ENCODE results near the gene CDC16.

Gene CDC16

DNA sequence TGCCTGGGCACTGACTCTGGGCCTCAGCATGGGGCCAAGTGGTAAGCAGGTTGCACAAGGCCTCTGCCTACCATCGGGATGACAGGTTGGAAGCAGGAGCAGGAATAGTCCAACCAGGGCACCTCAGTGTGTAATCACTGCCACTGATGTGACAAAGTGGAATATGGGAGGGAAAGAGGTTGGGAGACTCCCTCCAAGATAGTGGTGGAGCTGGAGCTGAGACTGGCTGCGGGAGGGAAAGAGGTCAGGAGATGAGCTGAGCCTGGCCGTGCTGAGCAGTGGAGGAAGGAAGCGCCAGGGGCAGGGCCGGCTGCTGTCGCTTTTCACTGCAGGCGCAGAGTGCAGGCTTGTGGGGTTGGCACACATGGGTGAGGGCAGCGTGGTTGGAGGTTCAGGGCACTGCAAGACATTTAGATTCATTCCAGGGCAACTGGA is 53.5 kb downstream of the CDC16 start:
- H3K4me1 Mint-ChIP-seq = peaks cover 23% of the 10 kb centered on the region
- no peak overlapping the region for H3K4me3 Mint-ChIP-seq
- peak overlapping the region; percentile 13 to 21 for H3K27ac Mint-ChIP-seq
- ATAC-seq = no peak
- DNase-seq = no peak
- no peaks in the 10 kb centered on the region for H3K9me3 Mint-ChIP-seq
- no peaks in the 10 kb centered on the region for H3K27me3 Mint-ChIP-seq

DNA sequence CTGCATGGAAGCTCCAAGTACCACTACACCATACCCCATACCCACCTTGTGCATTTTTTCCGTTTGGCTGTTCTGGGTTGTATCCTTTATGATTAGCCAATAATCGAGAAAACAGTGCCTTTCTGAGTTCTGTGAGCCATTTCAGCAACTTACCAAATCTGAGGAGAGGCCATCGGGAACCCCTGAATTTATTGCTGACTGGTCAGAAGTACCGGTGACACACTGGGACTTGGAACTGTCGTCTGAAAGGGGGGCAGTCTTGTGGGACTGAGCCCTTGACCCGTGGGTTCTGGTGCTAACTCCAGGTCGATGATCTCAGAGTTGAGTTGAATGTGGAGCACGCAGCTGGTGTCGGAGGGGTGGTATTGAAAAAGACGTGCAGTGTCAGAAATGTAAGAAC is 61.8 kb downstream of the CDC16 start:
- peaks cover 7% of the 10 kb centered on the region for H3K4me1 Mint-ChIP-seq
- no peak overlapping the region for H3K27ac Mint-ChIP-seq
- no peak for DNase-seq
- no peaks in the 10 kb centered on the region for H3K9me3 Mint-ChIP-seq
- no peaks in the 10 kb centered on the region for H3K27me3 Mint-ChIP-seq
- ATAC-seq = no peak
- no peak overlapping the region for H3K4me3 Mint-ChIP-seq

DNA sequence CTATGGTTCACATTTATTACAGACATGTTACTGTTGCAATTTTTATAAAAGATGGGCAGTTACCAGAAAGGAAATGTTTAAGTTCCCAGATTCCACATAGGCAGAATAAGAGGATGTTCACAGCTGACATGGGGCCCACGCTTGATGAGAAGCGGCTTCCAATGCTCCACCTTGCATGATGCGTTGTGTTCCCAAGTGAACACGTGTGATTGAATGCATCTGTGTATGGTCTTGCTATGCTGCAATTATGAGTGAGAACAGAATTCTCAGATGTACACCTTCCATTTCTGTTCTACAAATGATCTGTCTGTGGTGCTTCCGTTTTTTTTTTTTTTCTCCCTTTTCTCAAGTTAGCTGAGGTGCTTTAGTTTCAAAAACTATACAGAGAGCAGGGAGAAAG is 62.2 kb downstream of the CDC16 start:
- Mint-ChIP-seq H3K4me1 (peaks cover 7% of the 10 kb centered on the region), H3K9me3 (no peaks in the 10 kb centered on the region), H3K27ac (no peak overlapping the region), H3K27me3 (no peaks in the 10 kb centered on the region), H3K4me3 (no peak overlapping the region)
- ATAC-seq (no peak), DNase-seq (no peak)

DNA sequence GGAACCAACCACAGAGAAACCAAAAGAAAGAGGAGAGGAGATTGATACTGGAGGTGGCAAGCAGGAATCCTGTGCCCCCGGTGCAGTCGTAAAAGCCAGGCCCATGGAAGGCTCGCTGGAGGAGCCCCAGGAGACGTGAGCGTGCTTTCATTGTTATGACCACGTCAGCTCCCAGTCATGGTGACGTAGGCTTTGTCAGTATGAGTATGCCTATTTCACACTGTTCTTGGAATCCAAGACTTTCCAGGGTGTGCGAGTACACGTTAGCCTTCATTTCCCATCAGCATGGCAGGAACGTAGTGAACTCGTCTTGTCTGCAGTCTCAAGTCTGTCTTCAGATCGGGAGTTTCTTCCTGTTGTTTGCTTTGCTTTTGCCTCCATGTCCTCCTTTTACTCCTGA is 64.2 kb downstream of the CDC16 start:
- DNase-seq (no peak), ATAC-seq (no peak)
- Mint-ChIP-seq H3K4me1 (peaks cover 7% of the 10 kb centered on the region), H3K4me3 (no peak overlapping the region), H3K27me3 (no peaks in the 10 kb centered on the region), H3K27ac (no peak overlapping the region), H3K9me3 (no peaks in the 10 kb centered on the region)

DNA sequence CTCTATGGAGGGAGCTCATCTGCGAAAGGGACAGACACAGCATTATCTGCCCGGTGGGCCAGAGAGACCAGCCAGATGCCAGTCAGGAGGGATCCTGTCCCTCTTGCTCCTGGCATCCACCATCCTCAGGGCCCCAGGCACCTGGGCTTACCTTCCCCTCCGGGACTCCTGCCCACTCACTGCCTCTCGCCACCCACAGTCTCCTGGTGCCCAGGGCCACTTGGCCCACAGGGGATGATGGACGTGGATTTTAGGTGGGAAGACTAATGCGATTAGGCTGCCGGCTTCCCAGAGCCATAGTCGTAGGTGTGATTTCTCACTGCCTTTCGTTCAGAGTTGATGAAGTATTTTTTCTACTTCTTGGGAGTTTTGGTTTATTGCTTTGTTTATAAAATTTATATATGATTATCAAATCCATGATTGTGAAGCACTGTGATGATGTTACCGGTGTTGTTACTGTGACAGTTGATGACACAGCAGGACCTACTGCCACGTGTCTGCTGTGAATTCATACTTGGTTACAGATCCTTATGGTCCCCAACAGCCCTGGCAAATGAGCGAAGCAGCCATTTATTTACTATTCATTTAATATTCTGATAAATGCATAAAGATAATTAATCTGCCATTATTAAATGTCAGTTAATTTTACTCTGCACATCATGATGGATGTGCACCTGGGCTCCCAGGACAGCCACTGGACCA is 65.1 kb downstream of the CDC16 start:
- H3K27me3 Mint-ChIP-seq = no peaks in the 10 kb centered on the region
- DNase-seq = no peak
- no peak for ATAC-seq
- no peak overlapping the region for H3K27ac Mint-ChIP-seq
- H3K9me3 Mint-ChIP-seq = no peaks in the 10 kb centered on the region
- H3K4me3 Mint-ChIP-seq = no peak overlapping the region
- peaks cover 7% of the 10 kb centered on the region for H3K4me1 Mint-ChIP-seq

DNA sequence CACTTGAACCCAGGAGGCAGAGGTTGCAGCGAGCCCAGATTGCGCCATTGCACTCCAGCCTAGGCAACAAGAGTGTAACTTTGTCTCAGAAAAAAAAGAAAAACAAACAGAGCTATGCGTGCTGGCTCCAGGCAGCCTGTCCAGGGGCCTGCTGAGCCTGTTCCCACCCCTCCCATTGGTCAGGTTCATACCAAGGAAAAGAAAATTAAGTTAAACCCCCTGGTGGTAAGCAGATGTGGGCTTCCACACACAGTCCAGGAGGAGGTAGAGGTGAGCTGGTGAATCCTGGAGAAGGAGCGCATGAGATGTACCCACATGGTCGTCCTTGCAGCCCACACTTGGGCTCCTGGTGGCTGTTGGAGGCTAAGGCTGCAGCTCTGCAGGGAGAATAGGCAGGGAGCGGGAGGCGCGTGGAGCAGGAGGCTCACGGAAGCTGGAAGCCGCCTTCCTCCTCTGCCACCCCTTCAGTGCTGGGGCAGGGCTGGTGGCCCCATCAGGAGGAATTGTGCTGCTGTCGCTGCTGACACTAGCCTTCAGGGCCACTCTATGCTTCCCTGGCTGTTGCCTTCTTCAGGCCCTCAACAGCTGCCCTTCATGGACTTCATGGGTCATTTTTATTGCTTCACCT is 69.1 kb downstream of the CDC16 start:
- peak overlapping the region; percentile 42 to 74 for H3K27ac Mint-ChIP-seq

DNA sequence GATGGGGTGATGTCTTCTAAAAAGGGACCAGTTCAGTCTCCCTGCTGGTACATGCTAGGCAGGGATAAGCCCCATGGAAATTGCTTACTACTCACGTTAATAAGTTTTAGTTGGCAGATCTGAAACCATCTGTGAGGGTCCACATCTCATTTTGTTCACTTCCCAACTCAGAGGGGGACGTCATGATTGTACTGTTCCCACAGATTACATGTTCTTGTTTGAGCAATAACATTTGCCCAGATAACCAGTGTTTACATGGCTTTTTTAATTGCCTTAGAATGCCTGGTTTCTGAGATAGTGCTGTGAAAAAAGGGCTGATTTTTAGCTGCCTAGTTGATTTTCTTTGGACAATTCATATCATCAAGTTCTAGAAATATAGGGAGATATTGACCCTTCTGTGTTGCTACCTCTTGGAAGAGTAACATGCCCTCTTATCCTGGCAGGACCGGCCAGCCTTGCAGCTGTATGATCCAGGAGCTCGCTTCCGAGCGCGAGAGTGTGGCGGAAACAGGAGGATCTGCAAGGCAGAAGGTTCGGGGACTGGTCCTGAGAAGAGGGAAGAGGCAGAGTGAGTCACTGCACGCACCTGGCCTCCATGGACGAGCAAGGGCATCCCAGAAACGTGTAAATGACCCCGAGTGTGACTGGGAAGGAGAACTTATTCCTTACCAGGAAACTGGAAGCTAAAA is 69.8 kb downstream of the CDC16 start:
- no peak overlapping the region for H3K4me3 Mint-ChIP-seq
- H3K27ac Mint-ChIP-seq = no peak overlapping the region
- no peak for ATAC-seq

More for the DNA sequence above, 69.1 kb downstream of the CDC16 start:
- H3K4me1 Mint-ChIP-seq = no peaks in the 10 kb centered on the region
- no peaks in the 10 kb centered on the region for H3K9me3 Mint-ChIP-seq
- DNase-seq = no peak
- no peak overlapping the region for H3K4me3 Mint-ChIP-seq
- ATAC-seq = no peak
- H3K27me3 Mint-ChIP-seq = no peaks in the 10 kb centered on the region

DNA sequence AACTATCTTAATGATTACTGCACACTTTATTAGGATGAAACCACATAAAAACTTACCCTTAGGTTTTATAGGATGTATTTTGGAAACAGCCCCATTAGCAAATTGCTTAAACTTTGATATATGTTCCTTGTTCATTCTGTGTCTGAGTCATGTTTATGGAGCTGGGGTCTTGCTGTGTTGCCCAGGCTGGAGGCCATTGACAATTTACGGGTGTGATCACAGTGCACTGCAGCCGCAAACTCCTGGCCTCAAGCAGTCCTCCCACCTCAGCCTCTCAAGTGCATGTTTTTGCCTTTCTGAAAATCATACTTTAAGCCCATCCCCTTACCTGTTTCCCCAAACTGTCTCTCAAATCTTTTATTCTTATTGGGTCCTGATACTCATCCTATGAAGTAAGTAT is 74.4 kb downstream of the CDC16 start:
- Mint-ChIP-seq H3K9me3 (peaks cover 0 to 4% of the 10 kb centered on the region in 2 donors), H3K27ac (peak overlapping the region in 1 of 2 donors; percentile 20), H3K27me3 (no peaks in the 10 kb centered on the region), H3K4me1 (peaks cover 13% of the 10 kb centered on the region), H3K4me3 (no peak overlapping the region)
- ATAC-seq = no peak
- no peak for DNase-seq

More for the DNA sequence above, 69.8 kb downstream of the CDC16 start:
- no peaks in the 10 kb centered on the region for H3K27me3 Mint-ChIP-seq
- no peaks in the 10 kb centered on the region for H3K4me1 Mint-ChIP-seq
- no peaks in the 10 kb centered on the region for H3K9me3 Mint-ChIP-seq
- DNase-seq = no peak

DNA sequence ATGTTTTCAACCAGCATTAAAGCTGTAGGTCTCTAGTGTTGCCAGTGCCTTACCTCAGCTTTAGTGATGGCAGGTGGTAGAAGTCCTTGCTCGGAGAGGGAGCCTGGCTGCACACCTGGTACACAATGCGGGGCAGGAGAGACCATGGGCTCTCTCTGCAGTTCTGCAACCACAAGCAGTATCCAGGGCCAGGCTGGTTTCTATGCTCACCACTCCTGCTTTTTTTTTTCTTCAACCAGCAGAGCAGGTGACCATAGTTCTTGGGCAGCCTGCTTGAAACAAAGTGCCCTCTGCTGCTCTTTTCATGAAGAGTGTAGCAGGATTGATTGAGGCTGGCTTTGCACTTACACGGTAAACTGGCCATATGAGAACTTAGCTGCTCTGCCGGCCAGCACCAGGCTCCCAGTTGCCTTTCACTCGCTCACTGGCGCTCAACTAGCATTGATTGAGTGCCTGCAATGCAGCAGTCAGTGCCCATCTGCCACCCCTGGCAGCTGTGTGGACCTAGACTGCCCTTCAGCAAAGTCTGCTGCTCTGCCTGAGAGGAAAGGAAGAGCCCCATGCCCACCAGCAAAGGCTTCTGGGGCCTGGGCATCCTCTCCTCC is 75.2 kb downstream of the CDC16 start:
- no peaks in the 10 kb centered on the region for H3K27me3 Mint-ChIP-seq
- peaks cover 0 to 4% of the 10 kb centered on the region in 2 donors for H3K9me3 Mint-ChIP-seq
- ATAC-seq (no peak), DNase-seq (no peak)
- H3K4me1 Mint-ChIP-seq = peaks cover 15% of the 10 kb centered on the region
- no peak overlapping the region for H3K4me3 Mint-ChIP-seq
- no peak overlapping the region for H3K27ac Mint-ChIP-seq

DNA sequence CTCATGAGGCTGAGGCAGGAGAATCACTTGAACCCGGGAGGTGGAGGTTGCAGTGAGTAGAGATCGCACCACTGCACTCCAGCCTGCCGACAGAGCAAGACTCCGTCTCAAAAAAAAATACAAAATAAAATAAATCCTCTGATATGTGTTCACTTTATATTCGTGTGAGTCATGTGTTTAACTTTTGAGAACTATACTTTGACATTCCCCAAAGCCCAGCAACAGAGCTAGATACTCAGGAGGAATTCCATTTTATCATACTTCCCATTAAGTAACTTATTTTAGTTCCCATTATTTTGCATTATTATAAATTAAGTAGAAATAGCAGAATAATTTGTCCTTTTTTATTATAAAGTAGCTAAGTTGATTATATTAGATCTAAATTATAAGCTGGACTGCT is 76.3 kb downstream of the CDC16 start:
- peaks cover 0 to 4% of the 10 kb centered on the region in 2 donors for H3K9me3 Mint-ChIP-seq
- ATAC-seq (no peak), DNase-seq (no peak)
- H3K27me3 Mint-ChIP-seq = no peaks in the 10 kb centered on the region
- H3K27ac Mint-ChIP-seq = no peak overlapping the region
- H3K4me3 Mint-ChIP-seq = no peak overlapping the region
- H3K4me1 Mint-ChIP-seq = peaks cover 23% of the 10 kb centered on the region

DNA sequence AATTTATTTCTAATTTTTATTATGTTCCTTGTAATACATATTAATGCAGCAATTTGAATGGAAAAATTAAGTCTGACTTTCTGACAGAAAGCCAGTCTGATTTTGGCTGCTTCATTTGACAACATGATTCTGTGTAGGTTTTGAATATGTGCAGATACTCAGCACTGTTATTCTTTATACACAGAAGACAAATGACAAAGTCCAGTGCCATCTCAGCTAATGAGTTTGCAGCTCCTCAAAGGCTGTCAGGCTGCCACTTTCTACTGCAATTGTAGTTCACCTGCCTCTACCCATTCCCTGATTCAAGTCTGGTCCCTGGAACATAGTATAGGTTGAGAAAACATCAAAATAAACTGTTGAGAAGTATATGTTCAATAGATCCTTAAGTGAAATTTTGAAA is 76.7 kb downstream of the CDC16 start:
- Mint-ChIP-seq H3K27me3 (no peaks in the 10 kb centered on the region), H3K4me3 (no peak overlapping the region)

DNA sequence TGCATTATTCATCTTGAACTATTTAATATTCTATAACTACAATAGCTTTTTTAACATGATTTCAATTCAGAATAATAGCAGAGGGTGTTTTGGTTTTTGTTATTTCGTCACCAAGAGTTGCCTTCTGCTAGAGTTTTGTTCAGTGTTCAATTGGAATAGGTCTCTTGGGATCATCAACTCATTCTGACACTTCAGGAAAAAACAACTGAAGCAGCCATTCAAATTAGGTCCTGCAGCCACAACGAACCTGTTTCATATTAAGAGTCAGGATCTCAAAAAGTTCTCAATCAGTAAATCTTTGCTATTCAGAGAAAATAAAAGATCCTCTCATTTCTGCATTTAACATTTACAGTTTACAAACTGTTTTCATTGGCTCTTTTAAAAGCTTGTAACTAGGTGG is 77.2 kb downstream of the CDC16 start:
- H3K4me1 Mint-ChIP-seq = peaks cover 28% of the 10 kb centered on the region
- H3K4me3 Mint-ChIP-seq = no peak overlapping the region
- H3K27me3 Mint-ChIP-seq = no peaks in the 10 kb centered on the region
- DNase-seq = no peak
- no peak overlapping the region for H3K27ac Mint-ChIP-seq
- no peak for ATAC-seq
- H3K9me3 Mint-ChIP-seq = peaks cover 0 to 4% of the 10 kb centered on the region in 2 donors

More for the DNA sequence above, 76.7 kb downstream of the CDC16 start:
- ATAC-seq (no peak), DNase-seq (no peak)
- Mint-ChIP-seq H3K4me1 (peaks cover 23% of the 10 kb centered on the region), H3K27ac (no peak overlapping the region), H3K9me3 (peaks cover 0 to 4% of the 10 kb centered on the region in 2 donors)

DNA sequence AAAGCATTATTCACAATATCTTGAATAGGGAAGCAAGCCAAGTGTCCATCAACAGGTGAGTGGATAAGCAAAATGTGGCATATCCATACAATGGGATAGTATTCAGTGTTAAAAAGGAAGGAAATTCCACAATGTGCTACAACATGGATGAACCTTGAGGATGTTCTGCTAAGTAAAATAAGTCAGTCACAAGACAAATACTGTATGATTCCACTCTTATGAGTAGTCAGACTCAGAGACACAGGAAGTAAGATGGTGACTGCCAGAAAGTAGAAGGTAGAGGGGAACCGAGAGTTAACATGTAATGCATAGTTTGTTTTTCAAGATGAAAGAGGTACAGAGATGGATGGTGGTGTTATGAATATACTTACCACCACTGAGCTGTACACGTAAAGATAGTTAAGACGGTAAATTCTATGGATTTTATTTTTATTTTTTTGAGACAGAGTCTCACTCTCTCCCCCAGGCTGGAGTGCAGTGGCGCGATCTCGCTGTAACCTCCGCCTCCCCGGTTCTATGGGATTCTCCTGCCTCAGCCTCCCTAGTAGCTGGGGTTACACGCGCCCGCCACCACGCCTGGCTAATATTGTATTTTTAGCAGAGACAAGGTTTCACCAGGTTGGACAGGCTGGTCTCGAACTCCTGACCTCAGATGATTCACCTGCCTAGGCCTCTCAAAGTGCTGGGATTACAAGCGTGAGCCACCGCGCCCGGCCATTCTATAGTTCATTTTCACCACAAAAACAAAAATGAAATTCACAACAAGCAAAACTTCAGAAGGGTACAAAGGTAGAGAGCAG is 78.6 kb downstream of the CDC16 start:
- DNase-seq (peak; percentile 30 to 51), ATAC-seq (peak; percentile 40)
- H3K27ac Mint-ChIP-seq = peak overlapping the region; percentile 98 to 99
- H3K27me3 Mint-ChIP-seq = no peaks in the 10 kb centered on the region
- H3K9me3 Mint-ChIP-seq = peaks cover 0 to 4% of the 10 kb centered on the region in 2 donors
- peaks cover 40% of the 10 kb centered on the region for H3K4me1 Mint-ChIP-seq
- H3K4me3 Mint-ChIP-seq = peak overlapping the region; percentile 75 to 91

DNA sequence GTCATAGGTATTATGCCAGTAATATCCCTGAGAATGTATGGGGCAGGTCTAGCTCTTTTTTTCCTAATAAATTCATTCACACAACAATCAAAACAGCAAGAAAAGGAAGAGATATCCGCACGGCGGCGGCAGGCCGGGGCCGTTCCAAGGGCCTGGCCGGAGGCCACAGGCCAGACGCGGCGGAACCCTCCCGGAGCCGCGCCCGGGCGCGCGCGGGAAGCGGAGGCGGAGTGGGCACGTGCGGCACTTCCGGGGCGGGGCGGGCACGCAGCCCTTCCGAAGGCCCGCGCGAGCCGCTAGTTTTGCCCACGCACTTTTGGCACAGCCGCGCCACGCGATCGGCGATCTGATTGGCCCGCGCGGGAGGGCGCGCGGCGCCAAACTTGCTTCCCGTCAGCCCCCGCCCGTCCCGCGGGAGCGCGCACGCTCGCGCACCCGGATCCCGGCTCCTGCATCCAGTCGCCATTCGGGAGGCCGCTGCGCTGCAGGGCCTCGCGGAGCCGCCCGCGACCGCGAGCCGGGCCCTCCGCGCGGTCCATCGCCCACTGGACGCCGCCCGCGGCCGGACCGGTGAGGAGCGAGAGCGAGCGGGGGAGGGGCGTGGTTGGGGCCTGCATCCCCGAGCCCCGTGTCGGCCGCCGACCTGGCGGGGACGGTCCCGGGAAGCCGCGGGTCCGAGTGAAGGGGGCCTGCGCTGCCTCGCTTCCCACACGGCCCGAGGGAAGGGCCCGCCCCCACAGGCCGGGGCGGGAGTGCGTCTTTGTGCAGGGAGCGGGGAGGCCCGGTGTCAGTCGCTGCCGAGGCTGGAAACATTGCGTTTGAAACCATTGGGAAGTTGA is 79.6 kb downstream of the CDC16 start, which contains the start of gene CHAMP1:
Gene CHAMP1 (plus strand): TSS at position 430 of the 839 bp plus-strand sequence. CDS start 9,340 bp downstream, outside the sequence.
- peaks cover 0 to 4% of the 10 kb centered on the region in 2 donors for H3K9me3 Mint-ChIP-seq
- DNase-seq = peak; percentile 93 to 96
- H3K4me3 Mint-ChIP-seq = peak within 1 kb of the TSS; percentile 75 to 91
- peaks cover 50% of the 10 kb centered on the region for H3K4me1 Mint-ChIP-seq
- H3K27me3 Mint-ChIP-seq = no peaks in the 10 kb centered on the region
- H3K27ac Mint-ChIP-seq = peak within 1 kb of the TSS; percentile 98 to 99
- peak; percentile 92 for ATAC-seq
